GM10248 (cell line): ENCODE data around the gene JMJD8.
A peak's percentile ranks its signal among the peaks of the same experiment; 100 is the strongest.

ENCODE experiments used
- CTCF ChIA-PET: fragments of 300-600 bp; sonication (Branson Sonifier 250); formaldehyde crosslinking; extraction: SDS; loops from one replicate; lab custom pipeline; 2021; ENCODE audit warnings: antibody characterized with exemption; lab: Yijun Ruan, JAX
- POLR2A ChIA-PET: fragments of 350-650 bp; sonication (Branson Sonifier 250); formaldehyde crosslinking; extraction: SDS; loops from one replicate; lab custom pipeline; 2020; ENCODE audit warnings: antibody characterized with exemption; lab: Yijun Ruan, JAX
- DNase-seq: peaks from one replicate; pipeline ENCODE4 v3.0.0; 2012; ENCODE audit errors: extremely low spot score
- TF ChIP-seq, protein P1 (sequence below): IDR thresholded peaks from 2 replicates; pipeline ENCODE4 v1.5.1; 2012; ENCODE audit warnings: mild to moderate bottlenecking, low read depth; ENCODE audit errors: extremely low read depth, missing control alignments, control extremely low read depth

Gene JMJD8, protein sequence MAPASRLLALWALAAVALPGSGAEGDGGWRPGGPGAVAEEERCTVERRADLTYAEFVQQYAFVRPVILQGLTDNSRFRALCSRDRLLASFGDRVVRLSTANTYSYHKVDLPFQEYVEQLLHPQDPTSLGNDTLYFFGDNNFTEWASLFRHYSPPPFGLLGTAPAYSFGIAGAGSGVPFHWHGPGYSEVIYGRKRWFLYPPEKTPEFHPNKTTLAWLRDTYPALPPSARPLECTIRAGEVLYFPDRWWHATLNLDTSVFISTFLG

DNA sequence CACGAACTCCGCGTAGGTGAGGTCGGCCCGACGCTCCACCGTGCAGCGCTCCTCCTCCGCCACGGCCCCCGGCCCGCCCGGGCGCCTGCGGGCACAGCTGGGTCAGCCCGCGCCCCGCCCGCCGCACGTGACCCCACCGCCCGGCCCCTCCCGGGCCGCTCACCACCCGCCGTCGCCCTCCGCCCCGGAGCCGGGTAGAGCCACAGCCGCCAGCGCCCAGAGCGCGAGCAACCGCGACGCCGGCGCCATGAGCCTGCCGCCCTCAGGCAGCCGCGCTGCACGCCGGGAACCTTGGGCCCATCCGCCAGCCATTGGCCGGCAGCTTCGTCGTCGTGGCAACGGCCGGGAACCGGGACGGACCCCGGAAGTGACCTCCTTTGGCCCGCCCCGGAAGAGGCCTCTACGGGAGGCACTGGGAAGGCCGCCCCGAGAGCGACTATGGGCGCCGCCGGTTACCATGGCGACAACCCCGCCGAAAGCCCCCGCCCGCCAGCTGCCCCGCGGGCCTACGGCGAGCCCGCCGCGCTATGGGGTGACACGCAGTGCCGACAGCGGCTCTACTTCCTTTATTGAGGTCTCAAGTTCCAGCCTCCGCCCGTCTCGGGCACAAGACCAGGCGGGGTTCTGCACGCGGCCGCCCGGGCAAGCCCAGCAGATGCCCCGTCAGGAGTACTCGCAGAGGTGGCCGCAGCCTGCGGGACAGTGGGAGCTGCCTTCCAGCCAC lies at the start of gene JMJD8:
JMJD8 (minus strand) TSS at position 264 of the 724 bp plus-strand sequence; CDS start at position 249, 15 bp downstream.
- TF ChIP-seq, protein P1, sequence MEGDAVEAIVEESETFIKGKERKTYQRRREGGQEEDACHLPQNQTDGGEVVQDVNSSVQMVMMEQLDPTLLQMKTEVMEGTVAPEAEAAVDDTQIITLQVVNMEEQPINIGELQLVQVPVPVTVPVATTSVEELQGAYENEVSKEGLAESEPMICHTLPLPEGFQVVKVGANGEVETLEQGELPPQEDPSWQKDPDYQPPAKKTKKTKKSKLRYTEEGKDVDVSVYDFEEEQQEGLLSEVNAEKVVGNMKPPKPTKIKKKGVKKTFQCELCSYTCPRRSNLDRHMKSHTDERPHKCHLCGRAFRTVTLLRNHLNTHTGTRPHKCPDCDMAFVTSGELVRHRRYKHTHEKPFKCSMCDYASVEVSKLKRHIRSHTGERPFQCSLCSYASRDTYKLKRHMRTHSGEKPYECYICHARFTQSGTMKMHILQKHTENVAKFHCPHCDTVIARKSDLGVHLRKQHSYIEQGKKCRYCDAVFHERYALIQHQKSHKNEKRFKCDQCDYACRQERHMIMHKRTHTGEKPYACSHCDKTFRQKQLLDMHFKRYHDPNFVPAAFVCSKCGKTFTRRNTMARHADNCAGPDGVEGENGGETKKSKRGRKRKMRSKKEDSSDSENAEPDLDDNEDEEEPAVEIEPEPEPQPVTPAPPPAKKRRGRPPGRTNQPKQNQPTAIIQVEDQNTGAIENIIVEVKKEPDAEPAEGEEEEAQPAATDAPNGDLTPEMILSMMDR, result no peak
- peak; percentile 97 for DNase-seq
- ChIA-PET CTCF (interaction anchor here (1.2 kb wide), 2 partner anchors 9 to 12 kb away, joined by 3 to 4 read pairs; partner anchors contain the start of gene RHBDL1), POLR2A (interaction anchor here (0.9 kb wide), 1 partner anchor 36 kb away, joined by 3 read pairs; no protein-coding TSS in a partner anchor)

DNA sequence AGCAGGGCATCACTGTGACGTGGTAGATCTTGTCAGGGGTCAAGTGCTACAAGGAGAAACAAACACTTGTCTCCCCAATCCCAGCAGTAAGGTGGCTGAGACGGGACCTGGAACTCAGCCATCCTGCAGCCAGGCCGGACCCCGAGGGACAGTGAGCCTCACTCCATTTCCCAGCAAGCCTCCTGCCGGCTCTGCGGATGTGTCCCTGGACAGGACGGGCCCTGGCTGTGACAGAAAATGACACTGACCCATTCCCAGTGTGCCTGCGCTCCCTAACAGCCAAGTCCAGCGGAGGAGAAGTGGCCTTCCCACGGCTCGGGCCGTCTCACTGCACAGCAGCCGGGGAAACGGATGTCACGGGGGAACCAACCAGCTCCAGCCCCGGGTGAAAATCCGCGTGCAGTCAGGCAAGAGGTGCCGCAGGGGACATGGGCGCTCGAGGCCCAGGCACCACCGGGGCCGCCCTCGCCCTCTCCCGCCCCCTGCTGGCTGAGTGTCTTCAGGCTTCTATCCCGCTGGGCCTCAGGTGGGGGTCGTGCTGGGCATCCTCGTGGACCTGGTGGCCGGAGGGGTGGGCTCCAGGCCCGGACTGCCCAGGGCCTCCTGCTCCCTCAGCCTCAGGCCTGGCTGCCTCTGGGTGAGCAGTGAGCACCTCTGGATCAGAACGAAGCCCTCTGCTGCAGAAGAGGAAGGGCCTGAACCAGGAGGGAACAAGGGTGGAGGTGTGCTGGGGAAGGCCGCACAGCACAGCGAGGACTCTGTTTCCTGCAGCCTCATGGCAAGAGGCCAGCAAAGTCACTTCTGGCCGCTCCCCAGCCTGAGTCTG lies 49.5 kb upstream of the JMJD8 start:
- TF ChIP-seq, protein P1, result peak; percentile 19
- ChIA-PET CTCF (interaction anchor here (0.9 to 1.4 kb wide), 2 partner anchors 17 to 21 kb away, joined by 3 to 4 read pairs; no protein-coding TSS in a partner anchor), POLR2A (no interaction called here)
- no peak for DNase-seq

DNA sequence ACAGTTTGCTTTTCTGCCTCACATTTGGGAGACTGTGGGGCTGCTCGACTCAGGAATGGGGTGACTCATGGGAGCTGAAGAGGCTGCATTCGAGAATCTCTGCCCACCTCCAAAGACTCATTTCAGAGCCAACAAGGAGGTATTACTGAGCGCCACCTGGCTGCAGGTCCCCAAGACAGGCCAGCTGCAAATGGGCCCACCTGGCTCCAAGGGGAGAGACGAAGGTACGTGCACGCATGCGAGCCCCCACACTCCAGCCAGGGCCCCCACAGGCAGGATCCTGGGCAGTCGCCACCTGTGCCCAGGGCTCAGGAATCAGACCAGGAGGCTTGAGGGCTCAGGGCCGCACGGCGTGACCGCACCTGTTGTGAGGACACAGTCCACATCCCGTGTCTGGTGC lies 48.8 kb upstream of the JMJD8 start:
- POLR2A ChIA-PET, result no interaction called here
- CTCF ChIA-PET, result interaction anchor here (0.9 kb wide), 1 partner anchor 18 kb away, joined by 3 read pairs; no protein-coding TSS in a partner anchor
- DNase-seq, result no peak
- TF ChIP-seq, protein P1, result peak; percentile 12

DNA sequence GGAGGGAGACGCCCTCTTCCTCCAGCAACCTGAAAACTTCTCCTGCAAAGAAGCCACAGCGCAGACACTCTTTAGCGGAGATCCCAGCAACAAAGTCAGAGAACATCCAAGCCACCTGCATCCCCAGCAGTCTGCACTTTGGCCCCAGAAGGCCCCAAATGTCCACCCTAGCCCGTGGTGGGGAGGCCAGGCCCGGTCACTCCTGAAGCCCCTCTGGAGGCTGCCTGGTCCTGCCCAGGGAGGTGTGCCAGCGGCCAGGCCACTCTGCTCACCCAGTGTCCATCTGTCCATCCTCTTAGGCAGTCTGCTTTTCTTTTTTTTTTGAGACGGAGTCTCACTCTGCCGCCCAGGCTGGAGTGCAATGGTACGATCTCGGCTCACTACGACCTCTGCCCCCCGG lies 48.2 kb upstream of the JMJD8 start:
- DNase-seq, result no peak
- ChIA-PET CTCF (interaction anchor here (0.8 to 1.0 kb wide), 2 partner anchors 8 to 10 kb away, joined by 3 read pairs; partner anchors contain the start of gene CIAO3), POLR2A (no interaction called here)
- TF ChIP-seq, protein P1, result no peak

DNA sequence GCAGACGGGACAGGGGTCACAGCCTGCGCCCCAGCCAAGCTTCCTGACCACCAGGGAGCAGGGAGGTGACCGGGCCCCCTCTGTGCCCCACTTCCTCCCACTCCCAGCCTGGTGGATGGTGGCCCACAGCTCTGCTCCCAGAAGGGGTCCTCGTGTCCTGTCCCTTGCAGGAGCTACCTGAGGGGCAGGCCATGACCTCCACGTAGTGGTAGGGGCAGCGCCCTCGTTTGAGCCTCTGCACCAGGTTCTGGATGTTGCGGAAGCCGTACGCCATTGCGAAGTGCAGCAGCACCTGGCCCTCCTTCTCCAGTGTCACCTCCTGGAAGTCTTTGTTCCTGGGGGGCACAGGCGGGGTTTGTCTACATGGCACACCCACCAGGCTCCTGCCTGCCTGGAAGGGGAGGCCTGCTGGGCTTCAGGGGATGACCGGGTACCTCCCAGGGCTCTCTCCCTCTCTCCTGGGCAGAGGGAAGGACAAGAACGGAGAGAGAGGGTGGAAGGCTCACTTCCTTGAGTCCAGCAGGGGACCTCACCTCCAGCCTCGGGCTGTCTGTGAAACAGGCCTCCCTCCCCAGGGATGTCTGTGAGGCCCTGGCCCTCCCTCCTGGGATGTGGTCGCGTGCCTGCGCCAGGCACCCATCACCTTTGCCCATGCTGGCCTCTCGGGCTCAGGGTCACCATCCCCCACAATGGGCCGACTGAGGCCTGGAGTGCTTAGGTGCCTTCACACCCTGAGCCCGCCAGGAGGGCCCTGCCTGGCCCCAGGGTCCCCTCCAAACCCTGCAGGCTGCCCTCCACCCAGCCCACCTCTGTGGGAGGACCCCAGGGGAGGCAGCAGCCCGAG lies 46.8 kb upstream of the JMJD8 start:
- DNase-seq, result no peak
- POLR2A ChIA-PET, result no interaction called here
- TF ChIP-seq, protein P1, result no peak
- CTCF ChIA-PET, result interaction anchor here (0.8 to 2.1 kb wide), 7 partner anchors 8 to 54 kb away, joined by 3 to 11 read pairs (median 4); partner anchors contain the start of genes ANTKMT, CIAO3 and METRN
